KMS-11 (cell line): ENCODE data around the gene SLC26A8.
A peak's percentile ranks its signal among the peaks of the same experiment; 100 is the strongest.
"Not testable (repeated sequence)": the region's sequence is repeated elsewhere in the genome, so short reads cannot be mapped to it uniquely, and the experiment has no call there.

Source experiments
- H2AFZ ChIP-seq: fragments of 200-600 bp; sonication (generic); 2 replicates; pipeline ENCODE4 v1.6.1; 2016; ENCODE audit warnings: antibody characterized with exemption, mixed run types, low read depth
- H3K27ac ChIP-seq: fragments of 200-600 bp; sonication (generic); 2 replicates; pipeline ENCODE4 v1.6.1; 2016; ENCODE audit warnings: mild to moderate bottlenecking, mixed run types
- H3K27me3 ChIP-seq: fragments of 200-600 bp; sonication (generic); 2 replicates; pipeline ENCODE4 v1.6.1; 2017; ENCODE audit warnings: mild to moderate bottlenecking, low read depth, mixed run types, moderate library complexity; ENCODE audit not compliant: insufficient read depth
- H3K36me3 ChIP-seq: fragments of 200-600 bp; sonication (generic); 2 replicates; pipeline ENCODE4 v1.6.1; 2017; ENCODE audit warnings: mild to moderate bottlenecking, mixed run types; ENCODE audit not compliant: insufficient read depth
- H3K4me1 ChIP-seq: fragments of 200-600 bp; sonication (generic); 2 replicates; pipeline ENCODE4 v1.6.1; 2016; ENCODE audit warnings: mild to moderate bottlenecking, low read depth, mixed run types; ENCODE audit not compliant: poor library complexity, severe bottlenecking
- H3K4me2 ChIP-seq: fragments of 200-600 bp; sonication (generic); 2 replicates; pipeline ENCODE4 v1.7.0; 2016; ENCODE audit warnings: mild to moderate bottlenecking, mixed run types
- H3K4me3 ChIP-seq: fragments of 200-600 bp; sonication (generic); IDR thresholded peaks from 2 replicates; pipeline ENCODE4 v1.6.1; 2017; ENCODE audit warnings: low read depth, low read length, mixed read lengths; ENCODE audit not compliant: insufficient read depth
- H3K79me2 ChIP-seq: fragments of 200-600 bp; sonication (generic); 2 replicates; pipeline ENCODE4 v1.6.1; 2016; ENCODE audit warnings: low read depth, mixed run types; ENCODE audit not compliant: insufficient read depth
- H3K9ac ChIP-seq: fragments of 200-600 bp; sonication (generic); 2 replicates; pipeline ENCODE4 v1.6.1; 2016; ENCODE audit warnings: mild to moderate bottlenecking, mixed run types
- H4K20me1 ChIP-seq: fragments of 200-600 bp; sonication (generic); 2 replicates; pipeline ENCODE4 v1.6.1; 2016; ENCODE audit warnings: mild to moderate bottlenecking, mixed run types; ENCODE audit not compliant: insufficient read depth
- CTCF ChIP-seq: fragments of 200-600 bp; sonication (generic); conservative IDR thresholded peaks from 2 replicates; pipeline ENCODE4 v1.6.1; 2017; ENCODE audit warnings: low read depth, mild to moderate bottlenecking, antibody characterized with exemption, low read length, moderate library complexity, mixed read lengths

SLC26A8 gene

GRCh38 chr6:35984701-35985100 is 39.7 kb downstream of the SLC26A8 start:
- Histone ChIP-seq H3K79me2 (no peaks in the 10 kb centered on the region), H3K27me3 (no peaks in the 10 kb centered on the region), H4K20me1 (no peaks in the 10 kb centered on the region), H3K4me2 (no peak overlapping the region), H3K4me1 (no peaks in the 10 kb centered on the region), H2AFZ (no peak overlapping the region), H3K9ac (no peak overlapping the region), H3K4me3 (no peak overlapping the region), H3K27ac (no peak overlapping the region), H3K36me3 (no peaks in the 10 kb centered on the region)
- no peak for TF ChIP-seq CTCF

DNA sequence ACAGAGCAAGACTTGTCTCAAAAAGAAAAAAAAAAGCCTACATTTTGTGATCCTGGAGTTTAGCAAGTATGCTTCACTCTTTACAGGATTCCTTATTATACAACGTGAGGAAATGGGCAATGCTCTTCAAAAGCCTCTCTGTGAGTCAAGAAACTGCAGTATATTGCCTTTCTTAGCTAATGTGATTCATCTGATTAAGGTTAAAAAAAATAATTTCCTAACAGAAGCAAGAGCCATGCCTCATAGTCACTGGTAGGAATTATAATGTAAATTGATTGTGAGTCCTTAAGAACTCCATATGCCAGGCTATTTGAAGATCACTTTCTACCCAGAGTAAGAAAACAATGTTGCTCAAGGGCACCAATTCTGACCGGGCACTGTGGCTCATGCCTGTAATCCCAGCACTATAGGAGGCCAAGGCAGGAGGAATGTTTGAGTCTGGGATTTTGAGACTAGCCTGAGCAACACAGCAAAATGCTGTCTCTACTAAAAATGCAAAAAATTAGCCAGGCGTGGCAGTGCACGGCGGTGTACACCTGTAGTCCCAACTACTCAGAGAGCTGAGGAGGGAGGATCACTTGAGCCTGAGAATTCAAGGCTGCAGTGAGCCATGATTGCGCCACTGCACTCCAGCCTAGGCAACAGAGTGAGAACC is 43.3 kb downstream of the SLC26A8 start:
- no peak overlapping the region for H3K9ac ChIP-seq
- H3K4me3 ChIP-seq = no peak overlapping the region
- no peaks in the 10 kb centered on the region for H3K36me3 ChIP-seq
- H4K20me1 ChIP-seq = no peaks in the 10 kb centered on the region
- no peaks in the 10 kb centered on the region for H3K79me2 ChIP-seq
- no peak overlapping the region for H3K27ac ChIP-seq
- no peaks in the 10 kb centered on the region for H3K27me3 ChIP-seq
- no peaks in the 10 kb centered on the region for H3K4me1 ChIP-seq
- no peak for TF ChIP-seq CTCF
- no peak overlapping the region for H3K4me2 ChIP-seq
- no peak overlapping the region for H2AFZ ChIP-seq

DNA sequence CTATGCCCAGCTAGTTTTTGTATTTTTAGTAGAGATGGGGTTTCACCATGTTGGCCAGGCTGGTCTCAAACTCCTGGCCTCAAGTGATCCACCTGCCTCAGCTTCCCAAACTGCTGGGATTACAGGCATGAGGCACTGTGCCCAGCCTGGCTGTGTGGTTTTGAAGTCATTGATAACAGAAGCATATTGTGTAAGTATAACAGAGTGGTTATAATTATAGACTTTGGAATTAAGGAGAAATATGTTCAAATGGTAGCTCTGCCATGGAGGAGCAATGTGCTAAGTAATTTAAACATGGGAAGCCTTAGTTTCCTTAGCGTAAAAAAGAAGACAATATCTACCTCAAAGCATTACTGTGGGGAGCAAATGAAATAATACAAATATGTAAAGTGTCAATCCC is 44.3 kb downstream of the SLC26A8 start:
- not testable (repeated sequence) for H3K27ac ChIP-seq, H3K27me3 ChIP-seq, H3K36me3 ChIP-seq, H3K4me2 ChIP-seq, H2AFZ ChIP-seq, H3K4me3 ChIP-seq, H3K9ac ChIP-seq, H4K20me1 ChIP-seq, H3K4me1 ChIP-seq, H3K79me2 ChIP-seq

DNA sequence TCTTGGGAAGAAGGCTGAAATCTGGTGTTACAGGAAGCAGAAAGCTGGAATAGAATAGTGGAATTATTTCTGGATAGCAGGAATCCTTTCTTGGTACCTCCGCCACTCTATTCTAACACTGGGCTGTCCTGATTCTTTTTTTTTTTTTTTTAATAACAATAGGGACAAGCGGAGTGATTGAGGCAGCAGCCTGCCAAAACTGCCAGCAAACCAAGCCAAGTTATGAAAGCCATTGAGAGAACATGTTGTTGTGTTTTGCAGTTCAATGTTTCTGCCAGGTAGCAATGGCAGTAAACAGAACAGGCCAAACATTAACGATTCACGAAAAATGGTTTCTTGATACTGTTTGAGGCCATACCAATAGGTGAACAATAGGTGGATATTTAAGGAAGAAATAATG is 47.1 kb downstream of the SLC26A8 start:
- peaks cover 22% of the 10 kb centered on the region for H3K4me1 ChIP-seq
- H3K9ac ChIP-seq = no peak overlapping the region
- no peak for TF ChIP-seq CTCF
- H3K4me2 ChIP-seq = no peak overlapping the region
- H3K27ac ChIP-seq = no peak overlapping the region
- no peak overlapping the region for H3K4me3 ChIP-seq
- H2AFZ ChIP-seq = no peak overlapping the region
- no peaks in the 10 kb centered on the region for H3K79me2 ChIP-seq
- H4K20me1 ChIP-seq = no peaks in the 10 kb centered on the region
- no peaks in the 10 kb centered on the region for H3K36me3 ChIP-seq
- H3K27me3 ChIP-seq = no peaks in the 10 kb centered on the region

- Histone ChIP-seq H4K20me1 (no peaks in the 10 kb centered on the region), H3K79me2 (no peaks in the 10 kb centered on the region), H3K36me3 (no peaks in the 10 kb centered on the region), H3K4me3 (no peak overlapping the region), H3K9ac (peak overlapping the region; percentile 34; the same call in 1 of the 2 replicates), H3K4me2 (peak overlapping the region; percentile 55), H3K27me3 (no peaks in the 10 kb centered on the region), H3K27ac (peak overlapping the region; percentile 76), H2AFZ (peak overlapping the region; percentile 42), H3K4me1 (peaks cover 22% of the 10 kb centered on the region)
- TF ChIP-seq CTCF = no peak
Observed at GRCh38 chr6:35973670-35974222, 50.7 kb downstream of the SLC26A8 start.
